ENCODE measurements around the gene DMRTB1.
A peak's percentile ranks its signal among the peaks of the same experiment; 100 is the strongest.

The DMRTB1 gene

GRCh38 chr1:53465023-53465957, 6.1 kb downstream of the DMRTB1 start:
- no peak for DNase-seq

- no peak for DNase-seq
These were observed 8.2 kb downstream of the DMRTB1 start for GRCh38 chr1:53467391-53467790.

GRCh38 chr1:53468374-53468773, 9.2 kb downstream of the DMRTB1 start:
- no peak for DNase-seq

- DNase-seq, result no peak
These were observed 10.2 kb downstream of the DMRTB1 start for GRCh38 chr1:53469373-53469772.

- no peak for DNase-seq
These were observed 11.0 kb downstream of the DMRTB1 start for GRCh38 chr1:53470155-53470554.

- DNase-seq, result no peak
These were observed 11.4 kb downstream of the DMRTB1 start for GRCh38 chr1:53470584-53470983.

- DNase-seq, result no peak
These were observed 11.8 kb downstream of the DMRTB1 start for GRCh38 chr1:53471000-53471399.

GRCh38 chr1:53473463-53473862, 14.3 kb downstream of the DMRTB1 start:
- peak; percentile 32 for DNase-seq

- DNase-seq, result no peak
These were observed 16.5 kb downstream of the DMRTB1 start for GRCh38 chr1:53475664-53476063.

GRCh38 chr1:53476579-53476978, 17.4 kb downstream of the DMRTB1 start:
- no peak for DNase-seq

- DNase-seq, result no peak
These were observed 18.7 kb downstream of the DMRTB1 start for GRCh38 chr1:53477651-53478501.

GRCh38 chr1:53478502-53478818, 19.3 kb downstream of the DMRTB1 start:
- DNase-seq, result no peak

- no peak for DNase-seq
These were observed 21.5 kb downstream of the DMRTB1 start for GRCh38 chr1:53480678-53481077.

- no peak for DNase-seq
These were observed 22.3 kb downstream of the DMRTB1 start for GRCh38 chr1:53481456-53481855.

- no peak for DNase-seq
These were observed 23.4 kb downstream of the DMRTB1 start for GRCh38 chr1:53482441-53483153.

GRCh38 chr1:53483170-53483569, 24.0 kb downstream of the DMRTB1 start:
- DNase-seq, result no peak

- DNase-seq, result no peak
These were observed 24.5 kb downstream of the DMRTB1 start for GRCh38 chr1:53483656-53484055.

GRCh38 chr1:53484705-53485477, 25.7 kb downstream of the DMRTB1 start:
- no peak for DNase-seq

- DNase-seq, result peak; percentile 69
These were observed 26.5 kb downstream of the DMRTB1 start for GRCh38 chr1:53485478-53486394.

- DNase-seq, result no peak
These were observed 27.3 kb downstream of the DMRTB1 start for GRCh38 chr1:53486395-53487026.

GRCh38 chr1:53490351-53490750, 31.2 kb downstream of the DMRTB1 start:
- DNase-seq, result no peak
